B cell (primary cell): Measurements from ENCODE around the gene DIRAS1.

ENCODE experiments used
- CTCF ChIP-seq: fragments of 200-600 bp; IDR thresholded peaks from one replicate; pipeline ENCODE4 v1.8.0; 2022; ENCODE audit warnings: antibody characterized with exemption, mild to moderate bottlenecking
- EZH2 ChIP-seq: IDR thresholded peaks from 2 replicates; pipeline ENCODE4 v1.6.1; 2012; ENCODE audit warnings: borderline replicate concordance, low read depth, mild to moderate bottlenecking, moderate library complexity, low read length; ENCODE audit not compliant: insufficient read depth, poor library complexity, severe bottlenecking

DNA sequence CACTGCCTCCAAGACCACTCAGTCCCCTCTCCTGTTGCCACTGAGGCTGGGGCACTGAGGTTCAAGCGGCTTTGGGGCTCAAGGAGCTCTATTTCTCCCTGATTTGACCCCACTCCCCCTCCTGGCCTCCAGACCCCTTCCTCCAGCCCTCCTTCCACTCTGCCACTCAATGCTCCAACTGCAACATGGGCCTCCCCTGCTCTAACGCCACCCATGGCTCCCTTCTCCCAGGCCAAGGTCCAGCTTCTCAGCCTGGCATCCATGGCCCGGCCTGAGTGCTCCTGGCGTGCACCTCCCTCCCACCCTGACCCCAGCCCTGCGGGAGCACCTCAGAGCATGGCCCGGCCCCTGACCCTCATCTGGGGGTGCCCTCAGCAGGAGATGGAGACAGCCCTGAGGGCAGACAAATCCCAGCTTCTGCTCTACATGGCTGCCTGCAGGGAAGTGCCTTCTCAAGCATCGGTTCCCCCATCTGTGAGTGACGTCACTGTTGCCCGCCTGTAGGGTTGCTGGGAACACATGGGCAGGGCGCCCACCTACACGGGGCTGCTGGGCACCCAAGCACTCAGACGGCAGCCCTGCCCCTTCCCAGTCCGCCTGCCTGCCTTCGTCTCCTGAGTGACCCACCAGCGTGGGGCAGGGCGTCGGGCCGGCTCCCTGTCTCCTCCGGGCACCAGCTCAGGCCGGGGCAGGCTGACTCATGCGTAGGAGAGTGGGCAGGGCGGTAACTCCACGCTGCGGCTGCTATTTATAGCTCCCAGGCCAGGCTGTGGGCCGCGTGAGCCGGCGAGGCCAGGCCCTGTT lies 1.6 kb upstream of the DIRAS1 start:
- TF ChIP-seq CTCF (no peak), EZH2 (no peak)
